ENCODE results near the gene DIP2C.
"Not testable (repeated sequence)": the region's sequence is repeated elsewhere in the genome, so short reads cannot be mapped to it uniquely, and the experiment has no call there.

DNA sequence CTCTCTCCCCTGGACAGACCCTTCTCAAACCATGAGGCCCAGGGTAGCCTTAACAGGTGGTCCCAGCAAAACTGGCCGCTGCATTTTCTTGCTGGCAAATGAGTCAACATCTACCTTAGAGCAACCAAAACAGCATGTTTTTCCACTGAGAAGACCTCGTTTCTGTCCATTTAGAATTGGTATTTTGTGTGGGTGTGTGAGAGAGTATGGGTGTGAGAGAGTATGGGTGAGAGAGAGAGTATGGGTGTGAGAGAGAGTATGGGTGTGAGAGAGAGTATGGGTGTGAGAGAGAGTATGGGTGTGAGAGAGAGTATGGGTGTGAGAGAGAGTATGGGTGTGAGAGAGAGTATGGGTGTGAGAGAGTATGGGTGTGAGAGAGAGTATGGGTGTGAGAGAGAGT, 157.1 kb downstream of the DIP2C start:
- TF ChIP-seq, protein P1, sequence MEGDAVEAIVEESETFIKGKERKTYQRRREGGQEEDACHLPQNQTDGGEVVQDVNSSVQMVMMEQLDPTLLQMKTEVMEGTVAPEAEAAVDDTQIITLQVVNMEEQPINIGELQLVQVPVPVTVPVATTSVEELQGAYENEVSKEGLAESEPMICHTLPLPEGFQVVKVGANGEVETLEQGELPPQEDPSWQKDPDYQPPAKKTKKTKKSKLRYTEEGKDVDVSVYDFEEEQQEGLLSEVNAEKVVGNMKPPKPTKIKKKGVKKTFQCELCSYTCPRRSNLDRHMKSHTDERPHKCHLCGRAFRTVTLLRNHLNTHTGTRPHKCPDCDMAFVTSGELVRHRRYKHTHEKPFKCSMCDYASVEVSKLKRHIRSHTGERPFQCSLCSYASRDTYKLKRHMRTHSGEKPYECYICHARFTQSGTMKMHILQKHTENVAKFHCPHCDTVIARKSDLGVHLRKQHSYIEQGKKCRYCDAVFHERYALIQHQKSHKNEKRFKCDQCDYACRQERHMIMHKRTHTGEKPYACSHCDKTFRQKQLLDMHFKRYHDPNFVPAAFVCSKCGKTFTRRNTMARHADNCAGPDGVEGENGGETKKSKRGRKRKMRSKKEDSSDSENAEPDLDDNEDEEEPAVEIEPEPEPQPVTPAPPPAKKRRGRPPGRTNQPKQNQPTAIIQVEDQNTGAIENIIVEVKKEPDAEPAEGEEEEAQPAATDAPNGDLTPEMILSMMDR (IDR thresholded peaks at IDR 0.05), result not testable (repeated sequence)
- TF ChIP-seq POLR2A (IDR thresholded peaks at IDR 0.05), result not testable (repeated sequence)

Measured in prostate gland (tissue), 2 donors.